Keratinocyte (primary cell): ENCODE data around the gene DGKE. TPM values are rescaled to one million over a fixed set of nuclear protein-coding genes. Genes with fewer than 3 reads are reported as not detected.

Experiments used
- DNase-seq: peaks from one replicate; pipeline ENCODE4 v3.0.0-alpha.2; 2011; ENCODE audit warnings: low read depth, missing footprints, low spot score
- FAIRE-seq: peaks from 2 replicates; lab custom pipeline; 2011; peaks lifted over from hg19 to GRCh38; lab: Jason Lieb, UNC
- H2AFZ ChIP-seq: 2 replicates; pipeline ENCODE4 v1.6.0; 2012; ENCODE audit warnings: low read length, control low read depth, inconsistent platforms; ENCODE audit not compliant: control insufficient read depth
- H3K27ac ChIP-seq: 2 replicates; pipeline ENCODE4 v1.5.1; 2011; ENCODE audit warnings: low read length; ENCODE audit not compliant: control insufficient read depth, insufficient read depth
- H3K27me3 ChIP-seq: 3 replicates; pipeline ENCODE4 v1.6.0; 2011; ENCODE audit warnings: low read length; ENCODE audit not compliant: control insufficient read depth, insufficient read depth; ENCODE audit errors: extremely low read depth
- H3K36me3 ChIP-seq, 2 experiments: 2 replicates in 1 of 2; 3 replicates in 1 of 2; pipeline ENCODE4 v1.5.1; 2011; ENCODE audit warnings: low read length in 2 of 2, mild to moderate bottlenecking in 1 of 2; ENCODE audit not compliant: control insufficient read depth in 2 of 2, insufficient read depth in 2 of 2; ENCODE audit errors: extremely low read depth in 1 of 2
- H3K4me1 ChIP-seq: 3 replicates; pipeline ENCODE4 v1.5.1; 2011; ENCODE audit warnings: low read length; ENCODE audit not compliant: control insufficient read depth, insufficient read depth; ENCODE audit errors: extremely low read depth
- H3K4me2 ChIP-seq: 3 replicates; pipeline ENCODE4 v1.6.0; 2011; ENCODE audit warnings: low read depth, low read length; ENCODE audit not compliant: control insufficient read depth, insufficient read depth; ENCODE audit errors: extremely low read depth
- H3K4me3 ChIP-seq, 3 experiments: fragments of 200-600 bp in 1 of 3; sonication (generic) in 1 of 3; 2 replicates in 2 of 3; 3 replicates in 1 of 3; pipeline ENCODE4 v1.5.1; 2011 to 2016; ENCODE audit warnings: low read length in 3 of 3, mild to moderate bottlenecking in 3 of 3, control low read depth in 2 of 3, inconsistent platforms in 1 of 3, low read depth in 1 of 3, mixed read lengths in 1 of 3, mixed run types in 1 of 3, moderate library complexity in 1 of 3; ENCODE audit not compliant: control insufficient read depth in 2 of 3, insufficient read depth in 2 of 3; ENCODE audit errors: extremely low read depth in 1 of 3
- H3K79me2 ChIP-seq: 2 replicates; pipeline ENCODE4 v1.6.0; 2012; ENCODE audit warnings: low read length; ENCODE audit not compliant: control insufficient read depth, insufficient read depth
- H3K9ac ChIP-seq: 3 replicates; pipeline ENCODE4 v1.6.0; 2011; ENCODE audit warnings: low read length; ENCODE audit not compliant: control insufficient read depth, insufficient read depth; ENCODE audit errors: extremely low read depth
- H3K9me1 ChIP-seq: 3 replicates; pipeline ENCODE4 v1.6.0; 2011; ENCODE audit warnings: low read length; ENCODE audit not compliant: control insufficient read depth, insufficient read depth; ENCODE audit errors: extremely low read depth
- H3K9me3 ChIP-seq: 2 replicates; pipeline ENCODE4 v1.5.1; 2012; ENCODE audit warnings: low read depth, low read length; ENCODE audit not compliant: control insufficient read depth
- H4K20me1 ChIP-seq: 3 replicates; pipeline ENCODE4 v1.6.0; 2011; ENCODE audit warnings: low read length; ENCODE audit not compliant: control insufficient read depth, insufficient read depth; ENCODE audit errors: extremely low read depth
- CTCF ChIP-seq, 3 experiments: IDR thresholded peaks in 1 of 3; conservative IDR thresholded peaks in 1 of 3; optimal IDR thresholded peaks in 1 of 3; 2 replicates in 2 of 3; 3 replicates in 1 of 3; pipeline versions ENCODE3 to v1.5.1; 2011; ENCODE audit warnings: low read length in 3 of 3, mild to moderate bottlenecking in 3 of 3, moderate library complexity in 2 of 3, control low read depth in 1 of 3, inconsistent platforms in 1 of 3; ENCODE audit not compliant: insufficient read depth in 2 of 3; ENCODE audit errors: extremely low read depth in 1 of 3
- EZH2 ChIP-seq: IDR thresholded peaks from one replicate; pipeline ENCODE4 v1.6.1; 2012; ENCODE audit warnings: inconsistent platforms, mild to moderate bottlenecking, low read length, moderate library complexity
- dilution Hi-C: fragments of 300-500 bp; cut with MboI; formaldehyde crosslinking; loops from one replicate; pipeline ENCODE4 v1.7.0; 2020; ENCODE audit warnings: low sequenced_read_pairs; ENCODE audit not compliant: extremely low pct_ligation_motif_present
- polyA plus RNA-seq, 5 experiments: library from polyadenylated mRNA; depleted of rRNA in 3 of 5; stranded (reverse) in 3 of 5; stranded (forward) in 1 of 5; unstranded in 1 of 5; fragments of >200 nt; gene quantifications; 1 replicate in 1 of 5; 2 replicates in 3 of 5; 3 replicates in 1 of 5; pipeline versions ENCODE4 v1.2.1 to v1.2.3, GENCODE V29; 2011 to 2012; ENCODE audit warnings: missing spikeins in 2 of 5, low read depth in 1 of 5, low replicate concordance in 1 of 5

The DGKE gene
- polyA plus RNA-seq, 1 donor (not counting 4 experiments of a cell fraction or from before 2014, with no cell fraction given), result 4.7 TPM

DNA sequence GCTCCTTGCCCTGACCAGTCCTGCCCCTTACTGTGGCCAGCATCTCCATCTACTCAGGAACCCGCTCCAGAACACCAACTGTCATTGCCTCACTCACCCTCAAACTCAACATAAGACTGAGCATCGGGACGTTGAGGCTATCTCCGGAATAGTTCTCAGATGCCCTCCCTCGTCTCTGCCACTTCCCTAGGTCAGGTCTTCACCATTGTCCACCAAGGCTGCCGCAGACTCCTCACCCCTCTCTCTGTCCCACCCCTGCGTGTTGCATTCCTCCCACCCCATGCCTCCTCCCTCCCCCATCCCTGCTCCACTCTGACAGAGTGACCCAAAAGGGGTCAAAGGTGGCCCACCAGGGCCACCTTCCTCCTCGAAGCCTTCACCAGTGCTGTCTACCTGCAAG, 37.4 kb upstream of the DGKE start:
- Histone ChIP-seq H3K9ac (no peak overlapping the region), H3K9me1 (no peaks in the 10 kb centered on the region), H4K20me1 (no peaks in the 10 kb centered on the region), H3K27me3 (no peaks in the 10 kb centered on the region), H3K4me2 (no peak overlapping the region), H3K79me2 (no peaks in the 10 kb centered on the region), H2AFZ (no peak overlapping the region), H3K27ac (no peak overlapping the region), H3K4me3 (no peak overlapping the region), H3K9me3 (no peaks in the 10 kb centered on the region), H3K36me3 (peaks cover 0 to 1% of the 10 kb centered on the region in 2 experiments), H3K4me1 (no peaks in the 10 kb centered on the region)
- dilution Hi-C loops, result no loop called here
- FAIRE-seq (no peak), DNase-seq (no peak)
- TF ChIP-seq EZH2 (no peak), CTCF (optimal IDR thresholded peaks at IDR 0.05 in 1 of 3, IDR thresholded peaks at IDR 0.05 in 1 of 3, conservative IDR thresholded peaks at IDR 0.05 in 1 of 3; ENCODE audit: extremely low read depth in 1 of 3, insufficient read depth in 2 of 3, low read length in 3 of 3) (no peak)

GRCh38 chr17:56798916-56799315, 35.0 kb upstream of the DGKE start:
- Histone ChIP-seq H3K27me3 (no peaks in the 10 kb centered on the region), H3K27ac (no peak overlapping the region), H3K9me1 (no peaks in the 10 kb centered on the region), H3K9ac (no peak overlapping the region), H3K4me2 (peak overlapping the region; percentile 0), H3K36me3 (peaks cover 0 to 1% of the 10 kb centered on the region in 2 experiments), H2AFZ (no peak overlapping the region), H3K79me2 (no peaks in the 10 kb centered on the region), H3K4me3 (no peak overlapping the region), H3K9me3 (no peaks in the 10 kb centered on the region), H4K20me1 (no peaks in the 10 kb centered on the region), H3K4me1 (no peaks in the 10 kb centered on the region)
- no peak for DNase-seq
- dilution Hi-C loops, result no loop called here
- TF ChIP-seq CTCF (optimal IDR thresholded peaks at IDR 0.05 in 1 of 3, IDR thresholded peaks at IDR 0.05 in 1 of 3, conservative IDR thresholded peaks at IDR 0.05 in 1 of 3; ENCODE audit: extremely low read depth in 1 of 3, insufficient read depth in 2 of 3, low read length in 3 of 3) (no peak), EZH2 (no peak)
- FAIRE-seq, result peak; percentile 49
